GM21717 (cell line): ENCODE results near the gene PRKN.
A peak's percentile ranks its signal among the peaks of the same experiment; 100 is the strongest.

ENCODE experiments used
- ATAC-seq: cut with Tn5 transposase; IDR thresholded peaks from one replicate; pipeline ENCODE4 v1.9.1; 2021; ENCODE audit warnings: mild to moderate bottlenecking, moderate library complexity; ENCODE audit not compliant: unreplicated experiment

Gene PRKN

DNA sequence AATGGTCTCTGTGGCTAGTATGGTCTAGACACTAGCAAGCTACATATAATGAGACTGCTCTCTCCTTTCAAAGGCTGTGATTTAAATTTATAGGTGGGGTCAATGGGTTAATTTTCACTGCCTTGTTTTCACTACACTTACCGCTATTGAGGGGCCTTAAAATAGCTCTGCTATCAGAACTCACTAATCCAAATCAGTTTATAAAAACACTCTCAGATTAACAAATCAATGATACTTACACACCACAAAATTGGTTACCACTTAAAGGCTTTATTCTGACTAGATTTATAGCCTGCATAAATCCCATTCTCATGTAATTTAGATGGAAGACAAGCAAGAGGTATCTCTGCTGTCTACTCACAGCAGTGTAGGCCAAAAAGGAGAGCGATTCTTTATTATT lies 1140.7 kb downstream of the PRKN start:
- ATAC-seq = no peak

GRCh38 chr6:161584621-161585340 lies 1142.8 kb downstream of the PRKN start:
- ATAC-seq = no peak

DNA sequence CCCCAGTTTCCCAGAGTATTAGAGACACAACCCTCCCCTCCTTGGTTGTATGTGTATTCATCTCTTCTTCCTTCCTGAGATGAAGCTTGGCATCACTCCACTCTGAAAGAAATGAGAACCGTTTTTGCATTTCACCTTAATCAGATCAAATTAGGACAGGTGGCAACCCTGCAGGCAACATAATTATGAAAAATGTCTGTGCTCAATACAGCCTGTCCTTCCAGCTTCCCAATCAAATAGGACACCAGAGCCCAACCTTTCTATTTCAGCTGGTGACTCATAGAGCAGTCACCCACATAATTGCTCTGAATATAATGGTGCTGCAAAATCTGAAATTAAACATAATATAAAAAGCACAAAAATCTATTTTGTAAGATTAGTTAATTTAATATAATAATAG lies 1143.5 kb downstream of the PRKN start:
- ATAC-seq = no peak

DNA sequence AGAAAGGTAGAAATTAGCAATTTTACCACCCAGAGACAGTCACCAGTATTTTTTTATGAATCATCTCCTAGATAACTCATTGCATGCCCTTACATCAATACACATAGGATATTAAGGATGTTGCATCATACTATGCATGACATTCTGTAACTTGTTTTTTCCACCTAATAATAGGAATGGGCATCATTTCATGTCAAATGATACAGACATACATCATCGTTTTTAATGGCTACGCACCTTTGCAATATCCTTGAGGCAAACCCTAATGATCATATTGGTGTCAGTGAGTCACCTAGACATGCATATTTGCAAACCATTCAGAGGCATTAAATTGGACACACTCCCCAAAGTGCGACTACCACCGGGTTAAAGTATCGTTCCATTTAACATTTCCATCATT lies 1144.0 kb downstream of the PRKN start:
- ATAC-seq = no peak

GRCh38 chr6:161578478-161578877 lies 1149.1 kb downstream of the PRKN start:
- no peak for ATAC-seq

GRCh38 chr6:161575523-161576254 lies 1151.9 kb downstream of the PRKN start:
- ATAC-seq = no peak

GRCh38 chr6:161568885-161569456 lies 1158.6 kb downstream of the PRKN start:
- ATAC-seq = no peak

GRCh38 chr6:161564952-161565351 lies 1162.6 kb downstream of the PRKN start:
- no peak for ATAC-seq

DNA sequence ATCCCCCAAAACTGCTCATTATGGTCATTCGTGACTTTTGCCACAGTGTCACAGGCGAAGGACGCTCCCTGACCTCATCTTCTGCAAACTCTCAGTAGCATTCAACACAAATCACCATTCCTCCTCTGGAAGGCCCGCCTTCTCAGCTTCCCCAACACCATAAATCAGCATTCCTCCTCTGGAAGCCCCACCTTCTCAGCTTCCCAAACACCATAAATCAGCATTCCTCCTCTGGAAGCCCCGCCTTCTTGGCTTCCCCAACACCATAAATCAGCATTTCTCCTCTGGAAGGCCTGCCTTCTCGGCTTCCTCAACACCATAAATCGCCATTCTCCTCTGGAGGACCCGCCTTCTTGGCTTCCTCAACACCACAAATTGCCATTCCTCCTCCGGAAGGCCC lies 1165.7 kb downstream of the PRKN start:
- no peak for ATAC-seq

GRCh38 chr6:161557333-161558107 lies 1170.0 kb downstream of the PRKN start:
- ATAC-seq = no peak

DNA sequence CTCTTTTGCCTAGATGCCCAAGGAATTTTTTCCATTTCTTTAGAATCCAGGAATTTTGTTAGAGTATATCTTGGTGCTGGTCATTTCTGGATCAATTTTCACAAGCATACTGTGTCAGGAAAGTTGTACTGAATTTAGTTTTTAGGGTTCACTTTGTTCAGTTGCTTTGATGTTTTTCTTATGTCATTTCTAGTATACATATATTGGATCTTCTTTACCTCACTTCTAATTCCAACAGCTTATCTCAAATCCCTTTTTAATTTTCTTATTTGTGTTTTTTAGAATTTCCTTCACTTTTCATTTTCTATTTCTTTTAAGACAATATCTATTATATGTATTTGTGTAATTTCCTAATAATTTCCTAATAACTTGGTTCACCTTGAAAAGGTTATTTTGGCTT lies 1172.7 kb downstream of the PRKN start:
- no peak for ATAC-seq

DNA sequence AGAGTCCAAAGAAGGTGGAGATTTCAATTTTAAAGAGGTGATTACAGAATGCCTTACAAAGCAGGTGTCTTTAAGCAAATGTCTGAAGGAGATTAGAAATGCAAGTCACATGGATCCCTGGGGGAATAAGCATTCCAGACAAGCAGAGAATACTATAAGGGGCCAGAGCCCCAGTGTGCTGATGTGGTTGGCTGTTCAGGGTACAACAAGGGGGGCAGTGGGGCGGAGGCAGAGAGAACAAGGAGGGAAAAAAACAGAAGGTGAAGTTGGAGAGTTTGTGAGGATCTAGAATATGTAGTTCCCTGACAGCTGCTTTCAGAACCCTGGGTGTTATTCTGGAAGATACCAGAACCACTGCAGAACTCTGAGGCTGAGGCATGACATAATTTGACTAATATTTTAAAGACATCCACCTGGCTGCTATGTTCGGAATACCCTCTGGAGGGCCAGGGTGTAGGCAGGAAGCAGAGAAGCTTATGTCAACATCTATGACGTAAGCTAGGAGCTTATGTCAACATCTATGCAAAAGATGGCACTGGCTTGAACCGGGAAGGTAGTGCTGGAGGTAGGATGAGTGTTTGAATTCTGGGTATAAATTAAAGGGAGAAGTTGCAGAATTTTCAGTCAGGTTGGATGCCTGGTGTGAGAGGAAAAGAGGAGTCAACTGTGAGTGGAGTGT lies 1177.5 kb downstream of the PRKN start:
- ATAC-seq = no peak

GRCh38 chr6:161548713-161549296 lies 1178.8 kb downstream of the PRKN start:
- ATAC-seq = no peak

DNA sequence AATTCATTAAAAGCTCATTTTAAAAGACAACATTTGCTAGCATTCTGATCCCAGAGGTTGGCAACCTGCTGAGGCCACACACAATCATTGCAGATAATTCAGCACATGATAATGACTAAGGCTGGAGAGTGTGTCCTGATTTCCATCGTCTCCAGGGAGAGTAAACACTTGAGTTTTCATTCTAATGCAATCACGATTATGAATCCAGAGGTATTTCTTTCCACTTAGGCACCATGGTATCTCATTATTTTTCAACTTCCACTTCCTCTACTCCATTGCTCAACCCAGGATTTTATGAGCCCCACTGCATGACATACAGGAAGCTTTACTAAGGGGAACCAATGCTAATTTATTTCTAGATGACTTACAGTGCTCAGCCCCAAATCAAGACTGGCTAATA lies 1179.9 kb downstream of the PRKN start:
- ATAC-seq = no peak

DNA sequence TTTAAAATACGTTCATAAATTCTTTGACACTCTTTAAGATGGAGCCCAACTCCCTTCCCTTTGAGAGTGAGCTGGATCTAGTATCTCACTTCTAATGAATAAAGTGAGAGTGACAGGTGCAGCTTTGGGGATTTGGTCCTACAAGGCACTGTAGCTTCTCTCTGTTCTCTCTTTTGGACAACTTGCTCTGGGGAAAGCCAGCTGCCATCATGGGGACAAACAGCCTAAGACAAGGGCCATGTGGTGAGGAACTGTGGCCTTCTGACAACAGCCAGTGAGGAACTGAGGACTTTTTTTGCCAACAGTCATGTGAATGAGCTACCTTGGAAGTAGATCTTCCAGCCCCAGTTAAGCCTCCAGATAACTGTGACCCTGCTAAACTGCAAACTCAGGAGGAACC lies 1180.9 kb downstream of the PRKN start:
- no peak for ATAC-seq

DNA sequence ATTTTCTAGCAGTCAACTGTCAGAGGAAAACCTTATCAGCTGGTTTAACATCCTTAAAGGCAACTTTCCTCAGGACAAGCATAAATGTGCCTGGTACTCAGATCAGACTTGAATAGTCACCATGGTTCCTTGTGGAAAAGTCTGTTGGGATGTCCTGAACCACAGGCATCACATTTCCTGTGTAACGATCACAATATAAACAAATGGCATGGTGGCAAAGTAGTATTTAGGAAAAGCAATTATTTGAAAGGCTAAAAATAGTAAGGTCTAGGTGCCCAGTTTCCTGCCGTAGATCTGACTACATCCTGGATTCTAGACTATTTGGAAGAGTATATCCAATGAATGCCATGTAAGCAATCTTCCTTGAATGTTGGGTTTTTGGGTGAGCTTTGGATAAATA lies 1181.8 kb downstream of the PRKN start:
- no peak for ATAC-seq

DNA sequence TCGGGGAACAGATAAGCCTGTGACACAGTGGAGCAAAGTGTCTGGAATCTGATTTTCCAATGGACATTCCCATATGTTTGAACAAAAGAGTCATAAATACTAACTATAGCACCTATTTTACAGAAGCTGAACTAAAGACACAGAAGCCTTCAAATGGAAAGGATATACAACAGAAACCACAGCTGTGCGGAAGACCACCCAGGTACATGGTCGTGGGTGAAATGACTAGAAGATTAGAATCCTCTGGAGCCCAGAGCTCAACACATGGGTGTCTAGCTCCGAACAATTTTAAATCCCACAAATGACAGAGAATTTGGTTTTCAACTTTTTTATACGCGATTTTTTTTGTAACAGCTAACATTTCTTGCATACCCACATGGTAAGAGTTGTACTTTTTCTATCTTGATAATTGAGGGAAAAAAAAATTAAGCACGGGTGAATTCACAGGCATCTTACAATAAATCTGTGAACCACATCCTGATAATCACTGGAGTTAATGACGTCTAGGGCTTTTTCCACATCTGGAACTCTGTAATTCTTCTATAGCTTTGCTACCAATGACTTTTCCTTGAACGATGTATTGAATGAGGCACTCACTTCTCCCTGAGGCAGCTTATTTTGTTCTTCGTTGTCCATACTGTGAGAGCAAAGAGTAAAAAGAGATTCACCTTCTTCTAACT lies 1182.6 kb downstream of the PRKN start:
- ATAC-seq = no peak

DNA sequence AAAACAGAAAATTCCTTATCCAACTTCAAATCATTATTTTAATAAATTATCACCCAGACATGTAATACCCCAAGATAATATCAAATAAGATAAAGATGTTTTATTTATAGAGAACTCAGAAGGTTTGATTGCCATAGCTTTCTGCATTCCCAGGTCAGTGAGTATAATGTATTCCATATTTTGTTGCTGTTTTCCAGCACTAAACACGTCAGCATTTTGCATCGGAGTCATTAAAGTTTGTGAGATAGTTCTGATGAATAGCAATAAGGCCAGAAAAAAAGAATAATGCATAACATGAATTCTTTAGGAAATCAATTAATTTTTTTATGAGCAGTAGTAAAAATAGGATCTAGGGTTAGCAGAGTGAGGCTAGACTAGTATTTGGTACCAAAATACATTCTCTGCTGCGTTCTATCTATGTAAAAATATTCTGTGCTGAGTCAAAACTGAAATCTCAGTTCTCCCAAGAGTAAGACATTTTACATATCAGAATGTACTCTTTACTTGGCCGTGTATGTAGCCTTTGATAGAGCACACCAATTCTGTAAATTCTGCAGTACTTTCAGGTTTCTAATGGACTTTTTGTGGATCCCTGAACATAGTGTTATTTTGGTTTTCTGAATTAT lies 1183.8 kb downstream of the PRKN start:
- ATAC-seq = peak; percentile 83

GRCh38 chr6:161542346-161542980 lies 1185.1 kb downstream of the PRKN start:
- ATAC-seq = no peak
